Calu3 (cell line): Measurements from ENCODE around the gene RAPGEF4. TPM values are rescaled to one million over a fixed set of nuclear protein-coding genes. Genes with fewer than 3 reads are reported as not detected.

ENCODE experiments used
- BruUV-seq: library from RNA; stranded (reverse); fragments of 400-500 nt; replicated peaks from 2 replicates; lab custom pipeline; 2021; lab: Mats Ljungman, UMichigan
- CTCF ChIA-PET: fragments of 300-600 bp; sonication (Branson Sonifier 250); formaldehyde crosslinking; loops from one replicate; lab custom pipeline; 2022; ENCODE audit warnings: antibody characterized with exemption; lab: Charles Lee
- DNase-seq: peaks from one replicate; pipeline ENCODE4 v3.0.0; 2022
- H3K27ac Mint-ChIP-seq: one replicate; pipeline ENCODE4 v1.8.0; 2022; ENCODE audit warnings: mixed read lengths; ENCODE audit not compliant: unreplicated experiment
- H3K27me3 Mint-ChIP-seq: one replicate; pipeline ENCODE4 v1.8.0; 2022; ENCODE audit warnings: mixed read lengths; ENCODE audit not compliant: unreplicated experiment
- H3K36me3 Mint-ChIP-seq: one replicate; pipeline ENCODE4 v1.8.0; 2022; ENCODE audit warnings: mild to moderate bottlenecking, moderate library complexity, mixed read lengths; ENCODE audit not compliant: insufficient read depth, unreplicated experiment
- H3K4me1 Mint-ChIP-seq: one replicate; pipeline ENCODE4 v1.8.0; 2022; ENCODE audit warnings: mild to moderate bottlenecking, low read depth, mixed read lengths; ENCODE audit not compliant: unreplicated experiment
- H3K4me3 Mint-ChIP-seq: one replicate; pipeline ENCODE4 v1.8.0; 2022; ENCODE audit warnings: mild to moderate bottlenecking, low read depth, moderate library complexity, mixed read lengths; ENCODE audit not compliant: unreplicated experiment
- H3K9me3 Mint-ChIP-seq: one replicate; pipeline ENCODE4 v1.8.0; 2022; ENCODE audit warnings: low read depth, mixed read lengths; ENCODE audit not compliant: unreplicated experiment
- intact Hi-C: fragments of 100-400 bp; cut with micrococcal nuclease; formaldehyde crosslinking; loops from one replicate; pipeline ENCODE4 v1.10.0; 2022; ENCODE audit not compliant: unreplicated experiment
- total RNA-seq: library from RNA; stranded (reverse); gene quantifications from 2 replicates; pipeline ENCODE4 v1.2.3, GENCODE V29; 2022
- TF ChIP-seq, protein P1 (sequence below): fragments of 200-600 bp; IDR thresholded peaks from one replicate; pipeline ENCODE4 v1.8.0; 2022; ENCODE audit warnings: antibody characterized with exemption; ENCODE audit not compliant: unreplicated experiment

Gene RAPGEF4
- total RNA-seq, 1 experiment from 2014 or later = 1.8 TPM

DNA sequence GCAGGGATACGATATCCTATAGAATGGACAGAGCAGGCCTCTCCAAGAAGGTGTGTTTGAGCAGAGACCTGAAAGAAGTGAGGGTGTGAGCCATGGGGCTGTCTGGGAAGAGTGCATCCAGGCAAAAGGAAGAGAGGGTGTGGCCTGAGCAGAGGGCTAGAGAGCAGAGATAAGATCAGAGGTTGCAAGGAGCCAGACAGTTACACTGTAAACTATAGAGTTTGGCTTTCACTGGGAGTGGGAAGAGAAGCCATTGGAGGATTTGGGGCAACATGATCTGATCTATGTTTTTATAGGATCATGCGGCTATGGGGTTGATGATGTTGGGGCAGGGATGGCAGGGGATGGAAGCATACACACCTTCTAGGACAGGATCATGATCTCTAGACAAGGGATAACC is 215.9 kb downstream of the RAPGEF4 start:
- no peaks in the 10 kb centered on the region for H3K9me3 Mint-ChIP-seq
- no peaks in the 10 kb centered on the region for H3K4me1 Mint-ChIP-seq
- H3K4me3 Mint-ChIP-seq = no peak overlapping the region
- intact Hi-C loops = no loop called here
- BruUV-seq = no TSS peak
- DNase-seq = no peak
- H3K27me3 Mint-ChIP-seq = no peaks in the 10 kb centered on the region
- CTCF ChIA-PET = interaction anchor here (1.3 kb wide), 1 partner anchor 82 kb away, joined by 3 read pairs; no protein-coding TSS in a partner anchor
- H3K27ac Mint-ChIP-seq = no peak overlapping the region
- TF ChIP-seq, protein P1, sequence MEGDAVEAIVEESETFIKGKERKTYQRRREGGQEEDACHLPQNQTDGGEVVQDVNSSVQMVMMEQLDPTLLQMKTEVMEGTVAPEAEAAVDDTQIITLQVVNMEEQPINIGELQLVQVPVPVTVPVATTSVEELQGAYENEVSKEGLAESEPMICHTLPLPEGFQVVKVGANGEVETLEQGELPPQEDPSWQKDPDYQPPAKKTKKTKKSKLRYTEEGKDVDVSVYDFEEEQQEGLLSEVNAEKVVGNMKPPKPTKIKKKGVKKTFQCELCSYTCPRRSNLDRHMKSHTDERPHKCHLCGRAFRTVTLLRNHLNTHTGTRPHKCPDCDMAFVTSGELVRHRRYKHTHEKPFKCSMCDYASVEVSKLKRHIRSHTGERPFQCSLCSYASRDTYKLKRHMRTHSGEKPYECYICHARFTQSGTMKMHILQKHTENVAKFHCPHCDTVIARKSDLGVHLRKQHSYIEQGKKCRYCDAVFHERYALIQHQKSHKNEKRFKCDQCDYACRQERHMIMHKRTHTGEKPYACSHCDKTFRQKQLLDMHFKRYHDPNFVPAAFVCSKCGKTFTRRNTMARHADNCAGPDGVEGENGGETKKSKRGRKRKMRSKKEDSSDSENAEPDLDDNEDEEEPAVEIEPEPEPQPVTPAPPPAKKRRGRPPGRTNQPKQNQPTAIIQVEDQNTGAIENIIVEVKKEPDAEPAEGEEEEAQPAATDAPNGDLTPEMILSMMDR = no peak
- H3K36me3 Mint-ChIP-seq = no peaks in the 10 kb centered on the region

DNA sequence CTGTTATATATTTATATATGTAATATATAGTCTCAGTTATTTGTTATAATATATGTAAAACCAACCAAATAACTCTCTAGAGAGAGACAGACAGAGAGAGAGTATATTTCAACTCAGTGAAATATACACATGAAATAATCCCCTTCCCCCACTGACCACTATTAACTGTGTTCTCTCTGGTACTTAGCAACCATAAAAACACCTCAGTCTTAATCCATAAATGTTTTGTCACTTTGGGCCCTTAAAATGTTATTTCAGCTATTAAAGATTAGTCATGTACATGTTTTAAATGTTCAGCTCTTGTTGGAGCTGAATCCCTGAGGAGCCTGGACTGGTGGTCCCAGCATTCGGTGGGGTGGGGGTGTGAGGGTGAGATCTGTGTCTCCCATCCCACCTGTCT is 217.8 kb downstream of the RAPGEF4 start:
- no peak overlapping the region for H3K27ac Mint-ChIP-seq
- CTCF ChIA-PET = no interaction called here

DNA sequence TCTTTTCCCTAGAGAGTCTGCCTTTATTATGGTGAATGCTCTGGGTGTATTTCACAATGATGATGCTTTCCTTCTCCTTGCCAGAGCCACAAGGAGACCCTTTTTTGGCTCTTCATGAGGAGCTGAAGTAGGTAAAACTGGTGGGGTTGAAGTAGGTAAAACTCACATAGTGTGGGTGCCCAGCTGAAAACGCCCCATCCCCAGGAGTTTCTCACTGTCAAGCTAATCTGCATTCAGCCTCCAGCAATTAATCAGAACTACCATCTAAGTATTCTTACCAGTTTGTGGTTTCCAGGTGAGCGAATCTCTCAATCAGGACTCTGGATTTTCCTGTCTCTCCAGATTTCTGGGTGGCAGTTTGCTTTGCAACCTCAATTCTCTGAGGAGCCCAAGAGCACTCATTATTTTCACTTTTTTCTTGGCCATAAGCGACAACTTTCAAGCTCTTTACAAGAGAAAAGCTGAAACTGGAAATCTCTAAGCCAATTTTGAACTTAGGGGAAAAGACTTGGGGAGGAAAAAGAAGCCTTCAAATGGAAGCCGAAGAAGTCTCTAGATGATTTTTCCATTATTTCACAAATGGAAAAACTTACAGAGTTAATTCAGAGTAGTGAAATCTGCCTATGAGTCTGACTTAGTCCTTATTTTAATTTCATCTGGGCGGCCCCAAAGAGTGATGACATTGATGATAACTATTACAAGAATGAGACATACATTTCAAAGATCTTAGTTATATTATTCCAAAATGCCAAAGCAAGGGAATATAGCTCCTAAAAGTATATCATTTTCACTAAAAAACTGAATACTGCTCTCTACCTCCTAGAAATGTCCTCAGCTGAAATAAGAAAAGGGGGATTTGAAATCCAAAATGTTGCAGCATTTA is 218.6 kb downstream of the RAPGEF4 start:
- H3K27me3 Mint-ChIP-seq = no peaks in the 10 kb centered on the region
- intact Hi-C loops = no loop called here
- no peak overlapping the region for H3K4me3 Mint-ChIP-seq
- DNase-seq = no peak
- H3K27ac Mint-ChIP-seq = no peak overlapping the region
- H3K36me3 Mint-ChIP-seq = no peaks in the 10 kb centered on the region
- H3K4me1 Mint-ChIP-seq = no peaks in the 10 kb centered on the region
- CTCF ChIA-PET = interaction anchor here (1.3 kb wide), 1 partner anchor 13 kb away, joined by 3 read pairs; no protein-coding TSS in a partner anchor
- H3K9me3 Mint-ChIP-seq = no peaks in the 10 kb centered on the region
- TF ChIP-seq, protein P1 = no peak
- no TSS peak for BruUV-seq

More for the DNA sequence above, 217.8 kb downstream of the RAPGEF4 start:
- no peaks in the 10 kb centered on the region for H3K36me3 Mint-ChIP-seq
- H3K4me3 Mint-ChIP-seq = no peak overlapping the region
- no peaks in the 10 kb centered on the region for H3K4me1 Mint-ChIP-seq
- H3K9me3 Mint-ChIP-seq = no peaks in the 10 kb centered on the region
- TF ChIP-seq, protein P1 = no peak
- no peak for DNase-seq
- no TSS peak for BruUV-seq
- no peaks in the 10 kb centered on the region for H3K27me3 Mint-ChIP-seq
- intact Hi-C loops = no loop called here

DNA sequence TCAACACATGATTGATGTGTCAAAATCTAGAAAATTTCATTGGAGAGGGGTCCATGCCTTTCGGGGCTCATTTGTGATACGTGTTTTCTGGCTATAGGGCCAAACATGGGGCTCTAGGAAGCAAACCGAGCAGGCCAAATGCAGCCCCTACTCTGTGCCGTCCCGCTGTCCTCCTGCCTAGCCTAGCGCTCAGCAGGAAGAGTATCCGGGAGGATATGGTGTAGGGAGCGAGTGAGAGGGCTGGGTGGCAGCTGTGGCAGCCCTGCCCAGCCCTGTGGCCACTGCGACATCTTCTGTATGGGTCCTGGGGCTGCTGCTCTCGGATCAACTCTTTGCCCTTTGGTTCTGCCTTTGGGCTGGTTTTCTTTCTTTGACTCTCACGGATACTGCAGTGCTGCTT is 219.9 kb downstream of the RAPGEF4 start:
- H3K27me3 Mint-ChIP-seq = no peaks in the 10 kb centered on the region
- H3K36me3 Mint-ChIP-seq = no peaks in the 10 kb centered on the region
- BruUV-seq = no TSS peak
- no peak overlapping the region for H3K4me3 Mint-ChIP-seq
- H3K4me1 Mint-ChIP-seq = no peaks in the 10 kb centered on the region
- CTCF ChIA-PET = no interaction called here
- TF ChIP-seq, protein P1 = no peak
- no peak for DNase-seq
- intact Hi-C loops = no loop called here
- H3K9me3 Mint-ChIP-seq = no peaks in the 10 kb centered on the region
- H3K27ac Mint-ChIP-seq = no peak overlapping the region
